IMR-90 (cell line): Measurements from ENCODE around the gene HSPB7. TPM values are rescaled to one million over a fixed set of nuclear protein-coding genes. Genes with fewer than 3 reads are reported as not detected.

Source experiments
- ATAC-seq: fragments of 200-7000 bp; cut with Tn5 transposase; 2 replicates; pipeline ENCODE4 v1.9.1; 2020; ENCODE audit warnings: low read depth, mild to moderate bottlenecking, moderate library complexity
- BruUV-seq: library from RNA; stranded (reverse); fragments of 400-500 nt; replicated peaks from 2 replicates; lab custom pipeline; 2021; lab: Mats Ljungman, UMichigan
- CTCF ChIA-PET: fragments of 300-600 bp; formaldehyde crosslinking; extraction: SDS; loops from one replicate; lab custom pipeline; 2021; ENCODE audit warnings: antibody characterized with exemption; lab: Yijun Ruan, JAX
- POLR2A ChIA-PET: fragments of 300-600 bp; sonication (Branson Sonifier 250); formaldehyde crosslinking; loops from one replicate; lab custom pipeline; 2022; ENCODE audit warnings: antibody characterized with exemption; ENCODE audit not compliant: unreplicated experiment; lab: Charles Lee
- DNase-seq: peaks from one replicate; pipeline ENCODE4 v3.0.0; 2013
- H2AFZ ChIP-seq: replicated peaks from 2 replicates; pipeline ENCODE3; 2013; ENCODE audit warnings: low read length, mild to moderate bottlenecking; ENCODE audit not compliant: poor library complexity
- H2AK5ac ChIP-seq: 2 replicates; pipeline ENCODE4 v1.6.1; 2013; ENCODE audit warnings: low read depth, low read length, inconsistent platforms
- H2AK9ac ChIP-seq: replicated peaks from 2 replicates; pipeline ENCODE3; 2013; ENCODE audit warnings: mild to moderate bottlenecking, low read depth, low read length, moderate library complexity; ENCODE audit not compliant: poor library complexity
- H2BK120ac ChIP-seq: 2 replicates; pipeline ENCODE4 v1.6.1; 2013; ENCODE audit warnings: low read depth, low read length, inconsistent platforms
- H2BK15ac ChIP-seq: 3 replicates; pipeline ENCODE4 v1.6.1; 2013; ENCODE audit warnings: low read depth, low read length, inconsistent platforms
- H2BK20ac ChIP-seq: 2 replicates; pipeline ENCODE4 v1.6.1; 2013; ENCODE audit warnings: low read depth, mild to moderate bottlenecking, inconsistent platforms, low read length, moderate library complexity
- H2BK5ac ChIP-seq: 2 replicates; pipeline ENCODE4 v1.6.1; 2013; ENCODE audit warnings: mild to moderate bottlenecking, low read depth, low read length, inconsistent platforms; ENCODE audit not compliant: poor library complexity, severe bottlenecking
- H3K14ac ChIP-seq: replicated peaks from 2 replicates; pipeline ENCODE4 v1.6.1; 2013; ENCODE audit warnings: low read depth, low read length, inconsistent platforms
- H3K18ac ChIP-seq: 2 replicates; pipeline ENCODE4 v1.6.1; 2013; ENCODE audit warnings: low read depth, low read length, control low read depth
- H3K23ac ChIP-seq: 2 replicates; pipeline ENCODE4 v1.6.1; 2013; ENCODE audit warnings: low read depth, low read length, inconsistent platforms
- H3K27ac ChIP-seq: 2 replicates; pipeline ENCODE4 v1.5.1; 2013; ENCODE audit warnings: mild to moderate bottlenecking, control low read depth, low read length; ENCODE audit not compliant: insufficient read depth
- H3K27me3 ChIP-seq: 2 replicates; pipeline ENCODE4 v1.6.1; 2013; ENCODE audit warnings: low read length; ENCODE audit not compliant: control insufficient read depth, insufficient read depth
- H3K36me3 ChIP-seq: 2 replicates; pipeline ENCODE4 v1.6.1; 2013; ENCODE audit warnings: low read length, mixed read lengths; ENCODE audit not compliant: control insufficient read depth, insufficient read depth
- H3K4ac ChIP-seq: 2 replicates; pipeline ENCODE4 v1.6.1; 2013; ENCODE audit warnings: low read depth, low read length, inconsistent platforms
- H3K4me1 ChIP-seq: 2 replicates; pipeline ENCODE4 v1.6.1; 2013; ENCODE audit warnings: low read length, mixed read lengths; ENCODE audit not compliant: control insufficient read depth, insufficient read depth
- H3K4me2 ChIP-seq: 2 replicates; pipeline ENCODE4 v1.6.1; 2013; ENCODE audit warnings: low read depth, mild to moderate bottlenecking, control low read depth, low read length, moderate library complexity
- H3K4me3 ChIP-seq: 2 replicates; pipeline ENCODE4 v1.5.1; 2013; ENCODE audit warnings: low read depth, mild to moderate bottlenecking, control low read depth, low read length, moderate library complexity; ENCODE audit not compliant: insufficient read depth
- H3K56ac ChIP-seq: 2 replicates; pipeline ENCODE4 v1.6.1; 2013; ENCODE audit warnings: low read length, inconsistent platforms; ENCODE audit not compliant: insufficient read depth; ENCODE audit errors: extremely low read depth
- H3K79me1 ChIP-seq, 2 experiments: 2 replicates each; pipeline ENCODE4 v1.6.1; 2013; ENCODE audit warnings: low read length in 2 of 2, inconsistent platforms in 1 of 2, low read depth in 1 of 2
- H3K9ac ChIP-seq: 2 replicates; pipeline ENCODE4 v1.6.1; 2013; ENCODE audit warnings: low read depth, low read length, control low read depth
- H3K9me1 ChIP-seq: 2 replicates; pipeline ENCODE4 v1.6.1; 2013; ENCODE audit warnings: low read length, inconsistent platforms; ENCODE audit not compliant: insufficient read depth
- H3K9me3 ChIP-seq: 2 replicates; pipeline ENCODE4 v1.6.1; 2013; ENCODE audit warnings: low read length; ENCODE audit not compliant: control insufficient read depth, insufficient read depth
- H4K20me1 ChIP-seq: 2 replicates; pipeline ENCODE4 v1.6.1; 2013; ENCODE audit warnings: low read length, inconsistent platforms; ENCODE audit not compliant: insufficient read depth
- H4K5ac ChIP-seq: 2 replicates; pipeline ENCODE4 v1.6.1; 2013; ENCODE audit warnings: mild to moderate bottlenecking, low read depth, low read length, control low read depth
- H4K8ac ChIP-seq, 2 experiments: 2 replicates each; pipeline ENCODE4 v1.6.1; 2013; ENCODE audit warnings: low read depth in 2 of 2, low read length in 2 of 2, control low read depth in 1 of 2, inconsistent platforms in 1 of 2
- H4K91ac ChIP-seq: 2 replicates; pipeline ENCODE4 v1.6.1; 2013; ENCODE audit warnings: low read depth, low read length, inconsistent platforms; ENCODE audit not compliant: insufficient read depth
- CEBPB ChIP-seq: IDR thresholded peaks from 2 replicates; pipeline ENCODE4 v1.6.1; 2012; ENCODE audit warnings: low read depth, low read length, improper control_type of control experiment
- WGBS, 2 experiments: methylation state at CpG; one replicate each; pipeline versions ENCODE4 v1.1.5 to v1.1.7; 2013; ENCODE audit warnings: missing lambda C conversion rate in 2 of 2; ENCODE audit not compliant: insufficient read length in 1 of 2; ENCODE audit errors: extremely low coverage in 2 of 2; 5-methylcytosine and 5-hydroxymethylcytosine counted together
- dilution Hi-C: fragments of 300-500 bp; cut with HindIII; formaldehyde crosslinking; loops from one replicate; pipeline ENCODE4 v1.14.3; 2018; ENCODE audit warnings: low sequenced_read_pairs; ENCODE audit not compliant: unreplicated experiment
- in situ Hi-C: fragments of 300-500 bp; cut with MboI; formaldehyde crosslinking; loops from 3 replicates; pipeline ENCODE4 v1.14.3; 2019; ENCODE audit warnings: low sequenced_read_pairs, inconsistent platforms, mixed read lengths
- intact Hi-C: fragments of 100-400 bp; cut with micrococcal nuclease; formaldehyde crosslinking; loops from 2 replicates; pipeline ENCODE4 v1.10.0; 2022
- polyA plus RNA-seq, 3 experiments: library from polyadenylated mRNA; depleted of rRNA; stranded (reverse); fragments of >200 nt; gene quantifications; 2 replicates each; pipeline ENCODE4 v1.2.3, GENCODE V29; 2012; ENCODE audit warnings: low replicate concordance in 1 of 3
- total RNA-seq: library from RNA; depleted of rRNA; stranded (reverse); fragments of >200 nt; gene quantifications from 2 replicates; pipeline ENCODE4 v1.2.3, GENCODE V29; 2012

Gene HSPB7
- total and polyA plus RNA-seq, 2 of the 4 experiments (the other 2 are of a cell fraction): 0.54 to 3.0 TPM

DNA sequence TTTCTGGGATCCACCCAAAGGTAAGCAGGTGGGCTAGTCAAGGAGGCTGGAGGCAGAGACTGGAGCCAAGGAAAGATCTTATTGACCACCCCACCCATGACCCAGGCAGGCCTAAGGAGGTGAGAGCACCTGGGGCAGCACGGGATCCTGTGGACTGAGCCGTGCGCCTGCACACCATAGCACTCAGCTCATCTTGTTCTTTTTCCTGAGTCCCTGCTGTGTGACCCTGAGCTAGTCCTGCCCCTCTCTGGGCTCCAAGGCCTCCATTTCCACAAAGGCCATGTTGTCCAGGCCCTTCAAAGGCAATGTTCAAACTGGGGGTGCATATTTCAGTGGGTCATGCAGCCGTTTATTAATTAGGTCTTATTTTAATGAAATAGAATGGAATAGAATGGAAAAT, 48.4 kb upstream of the HSPB7 start:
- H2BK5ac ChIP-seq: no peak overlapping the region
- H3K9ac ChIP-seq: no peak overlapping the region
- dilution Hi-C loops (no loop called here), intact Hi-C loops (no loop called here), in situ Hi-C loops (no loop called here)
- H3K4me2 ChIP-seq: no peak overlapping the region
- no peak overlapping the region for H3K4me3 ChIP-seq
- no peak overlapping the region for H3K23ac ChIP-seq
- H2BK20ac ChIP-seq: no peak overlapping the region
- H4K91ac ChIP-seq: no peak overlapping the region
- no peaks in the 10 kb centered on the region for H3K9me1 ChIP-seq
- BruUV-seq: no TSS peak
- H3K9me3 ChIP-seq: no peaks in the 10 kb centered on the region
- H3K4me1 ChIP-seq: peaks cover 4% of the 10 kb centered on the region; the same call in 1 of the 2 replicates
- H3K18ac ChIP-seq: no peak overlapping the region
- H2AK5ac ChIP-seq: no peak overlapping the region
- TF ChIP-seq CEBPB: no peak
- peaks cover 36% of the 10 kb centered on the region for H3K27me3 ChIP-seq
- no CpG with 5 or more reads among the region's 4 CpGs for WGBS, 2 experiments
- no peak overlapping the region for H3K14ac ChIP-seq
- no peak overlapping the region for H3K4ac ChIP-seq
- H3K56ac ChIP-seq: no peak overlapping the region
- DNase-seq (no peak), ATAC-seq (no peak)
- no peak overlapping the region for H2BK15ac ChIP-seq
- no peak overlapping the region for H4K8ac ChIP-seq
- no peaks in the 10 kb centered on the region; the same call in 1 of the 2 replicates for H4K20me1 ChIP-seq
- CTCF ChIA-PET: no interaction called here
- no peak overlapping the region for H4K5ac ChIP-seq
- H2BK120ac ChIP-seq: no peak overlapping the region
- H2AFZ ChIP-seq: no peak overlapping the region
- H2AK9ac ChIP-seq: peak overlapping the region; percentile 66
- no peak overlapping the region for H3K27ac ChIP-seq
- no peaks in the 10 kb centered on the region for H3K36me3 ChIP-seq
- H3K79me1 ChIP-seq: no peaks in the 10 kb centered on the region
- POLR2A ChIA-PET: no interaction called here
